C4-2B (cell line): ENCODE measurements around the gene HHIPL1.

Experiments
- ZFX ChIP-seq: fragments of 450-650 bp; IDR thresholded peaks from 2 replicates; pipeline ENCODE4 v1.6.1; 2017
- TF ChIP-seq, protein P1 (sequence below): fragments of 450-650 bp; conservative IDR thresholded peaks from 2 replicates; pipeline ENCODE4 v1.5.1; 2017; ENCODE audit warnings: mild to moderate bottlenecking

DNA sequence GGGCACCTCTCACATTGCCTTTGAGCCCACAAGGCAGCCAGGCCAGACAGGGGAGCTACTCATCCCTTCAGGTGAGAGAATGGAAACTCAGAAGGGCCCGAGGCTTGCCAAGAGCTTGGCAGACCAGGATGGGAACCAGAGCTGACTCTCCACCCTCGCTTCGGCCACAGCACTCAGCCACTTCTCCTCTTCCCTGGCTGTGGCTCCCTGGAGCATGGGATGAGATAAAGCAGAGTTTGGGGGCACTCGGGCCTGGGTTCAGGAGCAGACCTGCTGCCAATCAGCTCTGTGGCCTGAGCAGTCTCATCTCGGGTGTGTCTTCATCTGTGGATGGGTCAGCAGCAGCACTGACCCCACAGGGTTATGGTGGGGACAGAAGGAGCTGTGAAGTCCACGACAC, 20.9 kb upstream of the HHIPL1 start:
- TF ChIP-seq, protein P1, sequence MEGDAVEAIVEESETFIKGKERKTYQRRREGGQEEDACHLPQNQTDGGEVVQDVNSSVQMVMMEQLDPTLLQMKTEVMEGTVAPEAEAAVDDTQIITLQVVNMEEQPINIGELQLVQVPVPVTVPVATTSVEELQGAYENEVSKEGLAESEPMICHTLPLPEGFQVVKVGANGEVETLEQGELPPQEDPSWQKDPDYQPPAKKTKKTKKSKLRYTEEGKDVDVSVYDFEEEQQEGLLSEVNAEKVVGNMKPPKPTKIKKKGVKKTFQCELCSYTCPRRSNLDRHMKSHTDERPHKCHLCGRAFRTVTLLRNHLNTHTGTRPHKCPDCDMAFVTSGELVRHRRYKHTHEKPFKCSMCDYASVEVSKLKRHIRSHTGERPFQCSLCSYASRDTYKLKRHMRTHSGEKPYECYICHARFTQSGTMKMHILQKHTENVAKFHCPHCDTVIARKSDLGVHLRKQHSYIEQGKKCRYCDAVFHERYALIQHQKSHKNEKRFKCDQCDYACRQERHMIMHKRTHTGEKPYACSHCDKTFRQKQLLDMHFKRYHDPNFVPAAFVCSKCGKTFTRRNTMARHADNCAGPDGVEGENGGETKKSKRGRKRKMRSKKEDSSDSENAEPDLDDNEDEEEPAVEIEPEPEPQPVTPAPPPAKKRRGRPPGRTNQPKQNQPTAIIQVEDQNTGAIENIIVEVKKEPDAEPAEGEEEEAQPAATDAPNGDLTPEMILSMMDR = no peak
- no peak for TF ChIP-seq ZFX
